Myocyte (in vitro differentiated cells): Measurements from ENCODE around the gene SNX8. TPM values are rescaled to one million over a fixed set of nuclear protein-coding genes. Genes with fewer than 3 reads are reported as not detected.
A peak's percentile ranks its signal among the peaks of the same experiment; 100 is the strongest.

Experiments
- DNase-seq: peaks from one replicate; pipeline ENCODE4 v3.0.0-alpha.2; 2012; ENCODE audit warnings: low read depth
- total RNA-seq: library from RNA; depleted of rRNA; stranded (reverse); fragments of >200 nt; gene quantifications from 2 replicates; pipeline ENCODE4 v1.2.3, GENCODE V29; 2014

The SNX8 gene
- total RNA-seq, 1 donor from 2014 or later = 17.9 TPM

DNA sequence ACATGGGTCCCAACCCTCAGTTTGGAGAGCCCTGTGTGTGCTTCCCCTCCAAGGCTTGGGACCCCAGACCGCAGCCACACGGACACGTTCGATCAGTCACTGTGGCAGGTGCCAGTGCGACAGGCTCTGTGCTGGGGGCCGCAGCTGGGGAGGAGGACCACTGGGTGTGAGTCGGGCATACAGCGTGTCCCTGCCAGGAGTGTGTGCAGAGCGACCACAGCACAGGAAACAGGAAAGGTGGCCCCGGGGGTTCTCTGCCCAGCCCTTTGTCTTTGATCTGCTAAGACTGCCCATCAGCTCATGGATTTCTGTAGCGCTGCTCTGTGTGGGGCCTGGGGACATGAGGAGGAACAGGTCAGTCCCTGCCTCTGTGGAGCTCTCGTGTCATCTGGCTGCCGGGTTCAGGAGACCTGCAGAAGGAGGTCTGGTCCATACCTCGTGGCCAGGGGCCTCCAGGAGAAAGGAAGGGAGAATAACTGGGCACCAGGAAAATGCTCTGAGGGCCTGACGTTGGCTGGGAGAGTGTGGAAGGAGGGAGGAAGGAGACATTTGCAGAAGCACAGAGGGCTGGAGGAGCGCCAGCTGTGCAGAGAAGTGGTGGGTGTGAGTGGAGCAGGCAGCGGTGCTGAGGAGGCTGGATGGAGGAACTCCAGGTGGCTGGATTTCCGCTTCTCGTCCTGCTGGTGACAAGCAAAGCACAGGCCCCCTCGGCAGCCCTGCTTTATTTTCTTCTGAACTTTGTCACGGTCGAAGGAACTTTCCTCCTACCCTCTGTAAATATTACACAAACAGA is 68.2 kb downstream of the SNX8 start:
- no peak for DNase-seq

DNA sequence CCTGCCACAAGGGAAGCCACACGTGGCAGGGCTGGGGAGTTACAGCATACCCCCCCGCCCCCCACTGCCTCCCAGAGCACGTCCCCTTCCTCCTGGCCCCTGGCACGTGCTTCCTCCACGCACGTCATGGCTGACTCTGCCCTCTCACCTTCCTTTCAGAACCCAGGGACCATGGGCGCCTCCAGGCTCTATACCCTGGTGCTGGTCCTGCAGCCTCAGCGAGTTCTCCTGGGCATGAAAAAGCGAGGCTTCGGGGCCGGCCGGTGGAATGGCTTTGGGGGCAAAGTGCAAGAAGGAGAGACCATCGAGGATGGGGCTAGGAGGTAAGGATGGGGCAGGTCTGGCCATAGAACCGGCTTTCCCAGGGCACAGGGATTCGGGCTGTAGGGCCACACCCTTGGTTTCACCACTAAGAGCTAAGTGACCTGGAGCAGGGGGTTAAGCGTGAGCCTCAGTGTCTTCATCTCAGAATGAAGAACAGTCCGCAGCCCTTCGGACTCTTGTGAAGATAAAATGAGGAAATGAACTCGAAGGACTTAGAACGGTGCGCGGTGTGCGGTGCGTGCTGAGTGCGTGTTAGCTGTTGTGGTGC is 69.7 kb downstream of the SNX8 start:
- no peak for DNase-seq

DNA sequence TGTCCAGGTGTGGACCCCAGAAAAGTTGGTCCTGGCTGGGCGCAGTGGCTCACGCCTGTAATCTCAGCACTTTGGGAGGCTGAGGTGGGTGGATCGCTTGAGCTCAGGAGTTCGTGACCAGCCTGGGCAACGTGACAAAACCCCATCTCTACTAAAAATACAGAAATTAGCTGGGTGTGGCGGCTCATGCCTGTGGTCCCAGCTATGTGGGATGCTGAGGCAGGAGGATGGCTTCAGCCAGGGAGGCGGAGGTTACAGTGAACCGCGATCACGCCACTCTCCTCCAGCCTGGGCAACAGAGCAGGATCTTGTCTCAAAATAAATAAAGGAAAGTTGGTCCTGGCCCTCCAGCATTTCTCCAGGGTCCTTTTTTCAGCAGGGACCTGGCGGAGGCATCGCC is 70.8 kb downstream of the SNX8 start:
- DNase-seq = no peak

DNA sequence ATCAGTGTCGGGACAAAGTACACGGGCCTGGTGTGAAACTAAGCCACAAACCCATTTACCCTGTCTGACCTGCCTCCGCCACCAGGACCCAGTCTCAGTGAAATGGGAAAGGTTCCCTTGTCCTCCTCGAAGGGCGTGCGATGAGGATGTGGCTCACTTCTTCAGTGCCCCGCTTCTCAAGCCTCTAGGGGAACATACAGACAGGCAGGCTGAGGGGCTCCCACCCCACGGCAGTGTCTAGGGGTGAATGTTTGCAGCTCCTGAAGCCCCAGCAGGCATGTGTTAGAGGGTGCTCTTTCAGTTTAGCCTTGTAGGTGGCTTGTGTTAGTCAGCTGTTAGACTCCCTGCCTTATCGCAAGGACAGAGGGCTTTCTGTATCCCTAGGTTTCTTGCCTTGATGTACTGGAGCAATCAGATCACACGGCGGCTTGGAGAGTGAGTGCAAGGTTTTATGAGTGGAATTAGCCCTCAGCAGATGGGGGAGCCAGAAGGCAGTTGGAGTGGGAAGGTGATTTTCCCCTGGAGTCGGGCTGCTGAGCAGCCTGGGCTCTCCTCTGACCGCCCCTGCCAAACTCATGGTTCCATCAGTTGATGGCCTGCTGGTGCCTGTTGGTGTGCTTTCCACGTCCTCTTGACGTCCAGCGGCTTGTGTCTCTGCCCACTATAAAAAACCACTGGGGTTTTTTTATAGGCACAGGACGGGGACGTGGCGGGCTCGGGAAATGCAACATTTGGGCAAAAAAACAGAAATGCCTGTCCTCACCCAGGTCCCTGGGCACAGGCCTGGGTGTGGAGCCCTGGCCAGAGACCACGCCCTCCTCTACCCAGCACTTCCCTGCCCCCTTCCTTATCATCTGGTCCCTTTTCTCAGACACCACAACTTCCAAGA is 71.5 kb downstream of the SNX8 start:
- no peak for DNase-seq

DNA sequence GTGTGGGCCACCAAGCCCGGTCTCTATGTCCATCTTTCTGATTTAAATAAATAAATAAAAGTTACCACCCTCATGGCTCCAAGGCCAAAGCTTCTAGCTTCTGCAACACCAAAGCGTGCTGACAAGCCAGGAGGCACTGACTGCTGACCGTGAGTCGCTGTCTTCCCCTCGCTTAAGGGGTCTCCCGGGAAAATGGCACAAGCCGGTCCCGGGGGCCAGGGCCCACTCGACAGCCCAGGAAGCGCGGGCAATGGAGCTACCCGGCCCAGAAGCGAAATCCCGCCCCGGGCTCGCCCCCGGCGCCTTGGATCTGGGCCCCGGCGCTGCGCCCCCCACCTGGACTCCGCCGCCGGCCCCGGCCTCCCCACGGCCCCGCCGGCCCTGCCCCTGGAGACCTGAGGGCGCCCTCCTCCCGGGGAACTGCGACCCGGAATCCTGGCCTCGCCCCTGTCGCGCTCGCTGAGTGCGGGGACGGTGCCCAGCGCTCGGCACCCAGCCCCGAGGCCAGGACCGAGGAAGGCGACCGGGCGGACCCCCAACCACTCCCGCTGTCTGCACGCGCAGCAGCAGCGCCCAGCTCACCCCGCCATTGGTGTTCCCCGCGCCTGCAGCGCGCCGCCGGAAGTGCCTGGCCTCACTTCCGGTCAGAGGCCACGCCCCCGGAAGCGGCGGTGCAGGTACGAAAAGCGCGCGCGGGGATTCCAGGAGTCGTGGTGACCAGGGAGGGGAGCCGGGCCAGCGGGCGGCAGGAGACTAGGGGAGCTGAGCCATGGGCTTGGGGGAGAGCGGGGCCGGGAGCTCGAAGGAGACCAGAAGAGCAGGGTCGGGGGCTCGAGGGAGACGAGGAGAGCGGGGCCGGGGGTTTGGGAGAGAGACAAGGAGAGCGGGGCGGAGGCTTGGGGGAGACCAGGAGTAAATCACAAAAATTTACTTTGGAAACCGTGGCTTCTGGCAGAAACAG is 72.4 kb downstream of the SNX8 start, which contains the start of the genes MRM2 and NUDT1:
MRM2 (minus strand) TSS at position 626 of the 961 bp plus-strand sequence; CDS start at position 590, 36 bp downstream.
NUDT1 (plus strand) TSS at position 647 of the 961 bp plus-strand sequence. CDS start 2,349 bp downstream, outside the sequence.
- peak; percentile 86 for DNase-seq

DNA sequence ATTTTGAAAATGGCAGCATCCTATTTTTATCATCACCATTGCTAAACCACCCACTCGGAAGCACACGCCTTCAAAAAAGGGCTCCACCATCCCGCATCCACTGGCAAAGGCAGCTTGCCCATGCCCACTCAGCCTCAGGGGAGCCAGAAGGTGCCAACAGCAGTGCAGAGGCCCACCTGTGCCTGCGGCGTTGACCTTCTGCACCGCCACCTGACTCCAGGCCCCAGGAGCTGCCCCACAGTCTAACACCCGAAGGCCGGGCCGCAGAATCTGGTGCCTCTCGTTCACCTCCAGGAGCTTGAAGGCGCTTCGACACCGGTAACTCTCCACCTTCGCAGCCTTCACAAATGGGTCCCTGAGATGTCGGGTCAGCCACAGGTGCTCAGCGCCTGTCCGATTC is 75.0 kb downstream of the SNX8 start:
- no peak for DNase-seq

DNA sequence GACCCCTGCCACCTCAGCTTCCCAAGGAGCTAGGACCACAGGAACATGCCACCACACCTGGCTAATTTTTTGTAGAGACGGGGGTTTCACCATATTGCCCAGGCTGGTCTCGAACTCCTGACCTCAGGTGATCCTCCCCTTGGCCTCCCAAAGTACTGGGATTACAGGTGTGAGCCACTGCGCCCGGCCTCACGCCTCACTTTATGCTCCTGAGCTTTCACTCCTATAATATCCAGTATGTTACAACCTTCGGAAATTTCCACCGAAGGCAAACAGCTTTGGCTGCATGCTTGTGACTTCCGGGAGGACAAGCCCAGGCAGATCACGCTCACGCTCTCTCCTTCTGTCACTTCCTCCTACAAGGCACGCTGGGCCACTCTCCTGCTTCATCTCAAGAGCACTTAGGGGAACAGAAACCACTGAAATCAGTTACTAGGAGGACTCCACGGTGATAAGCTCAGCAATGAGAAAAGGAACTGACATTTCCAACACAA is 77.1 kb downstream of the SNX8 start:
- no peak for DNase-seq

DNA sequence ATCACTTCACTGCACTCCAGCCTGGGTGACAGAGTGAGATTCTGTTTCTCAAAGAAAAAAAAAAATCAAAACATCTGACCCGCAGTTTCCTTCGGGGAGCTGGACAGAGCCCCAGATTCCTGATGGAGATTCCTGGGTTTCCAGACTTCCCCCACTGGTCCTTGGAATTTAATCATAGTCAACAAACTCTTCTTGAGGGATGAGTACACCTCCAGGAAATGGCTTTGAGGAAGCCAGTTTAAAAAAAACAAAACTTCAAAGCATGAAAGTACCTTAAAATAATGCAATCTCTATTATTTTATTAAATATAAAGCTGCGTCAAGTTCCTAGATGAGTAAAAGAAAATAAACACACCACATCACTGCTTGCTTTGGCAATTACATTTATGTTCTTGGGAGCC is 80.3 kb downstream of the SNX8 start:
- DNase-seq = no peak

DNA sequence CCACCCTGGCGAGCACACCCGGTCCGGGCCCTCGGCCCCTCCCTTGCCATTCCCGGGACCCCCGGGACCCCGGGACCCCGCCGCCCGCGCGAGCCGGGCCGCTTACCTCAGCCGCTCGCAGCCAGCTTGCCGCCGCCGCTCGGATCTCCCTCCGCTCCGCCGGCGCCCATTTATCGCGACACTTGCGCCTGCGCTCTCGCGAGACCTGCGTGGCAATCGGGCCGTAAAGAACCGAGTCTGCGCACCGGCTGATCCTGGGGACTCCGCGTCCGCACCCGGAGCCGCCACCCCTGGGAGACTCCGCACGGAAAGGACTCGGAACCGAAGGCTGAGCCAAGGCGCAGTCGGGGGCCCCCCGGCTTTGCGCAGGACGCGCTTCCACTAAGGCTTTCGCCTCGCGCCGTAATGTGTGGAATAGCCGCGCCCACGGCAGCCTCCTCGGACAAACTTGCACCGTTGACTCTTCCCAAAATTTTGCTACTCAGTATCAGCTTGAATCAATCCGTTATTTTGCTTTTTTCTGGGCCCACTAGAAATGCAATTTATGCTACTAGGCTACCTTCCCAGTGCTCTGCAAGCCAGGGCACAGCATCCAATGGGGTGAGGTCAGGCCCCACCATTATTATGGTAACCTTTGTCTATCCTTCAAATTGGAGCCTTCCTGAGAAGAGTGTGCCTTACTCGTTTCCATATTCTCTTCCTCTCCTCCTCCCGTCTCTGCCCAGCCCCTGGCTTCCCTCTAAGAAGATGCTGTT is 81.3 kb downstream of the SNX8 start, which contains the start of gene MAD1L1:
MAD1L1 (minus strand) TSS at position 180 of the 755 bp plus-strand sequence. CDS start 2,812 bp downstream, outside the sequence.
- DNase-seq = peak; percentile 96

DNA sequence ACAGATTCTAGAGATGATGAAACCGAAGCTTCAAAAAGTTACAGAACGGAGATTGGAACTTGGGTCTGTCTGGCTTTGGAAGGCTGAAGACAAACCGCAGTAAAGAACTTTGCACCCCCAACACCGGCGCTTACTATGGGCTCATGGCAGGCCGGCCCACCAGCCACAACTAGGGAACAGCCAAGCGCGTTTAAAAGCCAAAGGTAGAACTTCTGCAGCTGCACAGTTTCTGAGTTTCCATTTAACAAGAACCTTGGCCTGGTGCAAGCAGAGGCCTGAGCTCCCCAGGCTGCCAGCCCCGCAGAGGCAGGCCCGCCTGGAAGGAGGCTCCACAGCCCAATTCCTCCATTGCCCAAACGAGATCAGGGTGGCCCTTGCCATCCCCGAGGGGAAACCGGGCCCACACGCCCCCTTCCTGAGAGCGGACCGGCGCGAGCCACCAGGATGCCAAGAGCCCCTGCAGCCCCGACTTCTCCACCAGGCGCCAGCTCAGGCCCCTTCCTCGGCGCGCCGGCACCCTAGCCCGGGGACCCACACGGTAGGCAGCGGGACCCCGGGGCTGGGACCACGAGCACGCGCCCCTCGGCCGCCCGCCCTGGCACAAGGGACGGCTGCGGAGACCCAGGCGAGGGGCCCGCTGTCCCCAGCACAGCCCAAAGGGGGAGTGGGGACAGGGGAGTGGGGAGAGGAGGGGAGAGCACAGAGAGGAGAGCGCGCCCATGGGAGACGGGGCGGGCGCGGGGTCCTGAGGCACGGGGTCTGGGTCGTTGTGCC is 82.1 kb downstream of the SNX8 start:
- DNase-seq = peak; percentile 14

DNA sequence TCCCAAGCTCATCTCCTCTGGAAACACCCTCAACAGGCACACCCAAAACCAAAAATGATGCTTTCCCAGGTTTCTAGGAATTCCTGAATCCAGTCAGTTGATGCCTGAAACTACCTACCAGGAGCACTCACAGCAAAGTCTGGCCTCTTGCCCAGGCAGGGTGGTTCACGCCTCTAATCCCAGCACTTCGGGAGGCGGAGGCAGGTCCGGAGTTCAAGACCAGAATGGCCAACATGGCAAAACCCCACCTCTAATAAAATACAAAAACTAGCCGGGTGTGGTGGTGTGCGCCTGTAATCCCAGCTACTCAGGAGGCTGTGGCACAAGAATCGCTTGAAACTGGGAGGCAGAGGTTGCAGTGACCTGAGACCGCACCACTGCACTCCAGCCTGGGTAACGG is 83.4 kb downstream of the SNX8 start:
- DNase-seq = no peak

DNA sequence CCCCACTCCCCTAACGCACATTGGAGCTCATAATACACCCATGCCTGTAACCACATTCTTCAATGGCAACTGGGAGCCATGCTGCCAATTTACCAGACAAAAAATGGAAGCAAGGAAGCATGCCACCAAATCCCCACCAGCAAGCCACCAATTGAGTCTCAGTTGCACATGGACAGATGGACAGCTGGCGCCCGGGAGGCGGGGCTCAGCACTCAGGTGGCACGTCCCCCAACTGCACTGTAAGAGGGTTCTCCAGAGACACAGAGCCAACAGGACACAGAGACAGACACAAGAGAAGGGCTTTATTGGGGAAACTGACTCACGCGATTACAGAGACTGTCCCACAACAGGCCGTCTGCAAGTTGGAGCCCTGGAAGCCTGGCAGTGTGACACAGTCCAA is 84.0 kb downstream of the SNX8 start:
- no peak for DNase-seq

DNA sequence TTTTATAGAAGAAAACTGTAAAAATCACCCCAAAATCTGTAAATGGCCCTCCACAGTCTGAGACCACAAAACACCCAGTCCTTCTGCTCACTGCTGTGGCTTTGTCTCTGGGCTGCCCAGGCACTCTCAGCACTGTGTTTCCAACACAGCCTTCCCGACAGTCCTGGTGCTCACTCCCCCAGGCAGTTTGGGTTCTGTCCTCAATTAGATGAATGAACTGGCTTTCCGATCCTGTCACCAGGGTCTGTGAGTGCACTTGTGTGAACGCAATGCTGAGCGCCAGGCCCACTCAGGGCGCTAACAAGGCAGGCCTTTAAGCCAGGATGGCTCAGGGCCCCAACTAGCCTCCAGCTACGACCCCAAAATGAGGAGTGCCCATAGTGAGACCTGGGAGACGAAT is 84.8 kb downstream of the SNX8 start:
- DNase-seq = no peak

DNA sequence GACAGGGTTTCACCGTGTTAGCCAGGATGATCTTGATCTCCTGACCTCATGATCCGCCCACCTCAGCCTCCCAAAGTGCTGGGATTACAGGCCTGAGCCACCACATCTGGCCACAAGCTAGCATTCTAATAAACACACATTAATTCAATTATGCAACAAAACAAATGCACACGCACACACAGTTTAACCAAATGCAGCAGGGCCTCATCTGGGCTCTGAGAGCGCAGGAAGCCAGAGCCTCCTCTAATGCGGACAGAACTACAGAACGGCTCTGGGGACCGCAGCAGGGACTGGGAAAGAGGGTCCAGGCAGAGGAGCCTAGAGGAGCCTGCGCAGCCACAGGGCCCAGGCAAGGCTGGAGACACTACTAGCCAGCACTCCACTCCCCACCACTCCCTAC is 85.3 kb downstream of the SNX8 start:
- DNase-seq = no peak

DNA sequence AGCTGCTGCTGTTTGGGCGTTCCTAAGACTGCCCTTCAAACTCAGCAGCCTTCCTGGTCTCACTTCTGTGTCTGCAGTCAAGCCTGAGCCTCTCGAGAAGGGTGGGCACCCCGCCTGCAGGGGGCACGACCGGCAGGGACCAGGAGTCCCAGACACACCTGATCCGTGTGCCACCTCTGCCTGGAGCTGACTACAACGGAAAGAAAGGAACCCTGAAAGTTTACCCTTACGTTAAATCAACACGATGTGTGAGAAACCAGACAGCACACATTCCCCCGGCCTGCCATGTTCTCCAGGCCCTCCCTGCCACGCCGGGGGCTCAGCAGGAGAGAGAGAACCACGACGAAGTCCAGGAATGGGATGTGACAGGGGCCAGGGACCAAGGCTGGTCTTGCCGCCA is 86.5 kb downstream of the SNX8 start:
- DNase-seq = no peak

DNA sequence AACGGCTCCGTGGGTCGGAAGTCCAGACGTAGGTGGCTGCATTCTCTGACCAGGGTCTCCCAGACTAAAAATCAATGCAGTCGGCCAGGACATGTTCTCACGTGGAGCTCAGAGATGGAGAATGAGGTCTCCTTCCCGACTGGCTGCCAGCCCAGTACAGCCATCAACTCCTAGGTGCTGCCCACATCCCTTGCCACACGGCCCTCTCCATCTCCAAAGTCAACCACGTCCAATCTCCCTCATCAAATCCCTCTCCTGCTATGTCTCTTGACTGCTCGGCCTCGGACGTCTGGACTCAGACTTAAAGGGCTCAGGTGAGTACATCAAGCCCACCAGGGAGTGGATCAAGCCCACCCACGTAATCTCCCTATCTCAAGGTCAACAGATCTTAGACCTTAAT is 88.4 kb downstream of the SNX8 start:
- no peak for DNase-seq

DNA sequence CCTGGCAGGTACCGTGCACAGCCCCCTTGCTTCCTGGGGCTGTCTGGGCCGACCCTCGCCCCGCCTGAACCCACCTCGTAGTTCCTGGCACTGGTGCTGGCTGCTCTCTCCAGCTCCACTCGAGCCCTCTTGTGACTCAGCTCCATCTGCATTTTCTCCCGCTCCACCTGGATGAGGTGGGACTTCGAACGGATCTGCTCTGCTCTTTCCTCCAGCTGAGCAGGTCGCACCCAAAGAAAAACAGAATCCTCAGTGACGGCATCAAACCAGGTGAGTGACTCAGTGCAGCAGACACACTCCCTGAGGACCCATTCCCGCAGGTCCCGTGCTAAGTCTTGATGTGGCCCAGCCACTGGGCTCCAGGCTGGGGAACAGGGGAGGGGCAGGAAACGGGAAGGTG is 88.9 kb downstream of the SNX8 start:
- DNase-seq = no peak

DNA sequence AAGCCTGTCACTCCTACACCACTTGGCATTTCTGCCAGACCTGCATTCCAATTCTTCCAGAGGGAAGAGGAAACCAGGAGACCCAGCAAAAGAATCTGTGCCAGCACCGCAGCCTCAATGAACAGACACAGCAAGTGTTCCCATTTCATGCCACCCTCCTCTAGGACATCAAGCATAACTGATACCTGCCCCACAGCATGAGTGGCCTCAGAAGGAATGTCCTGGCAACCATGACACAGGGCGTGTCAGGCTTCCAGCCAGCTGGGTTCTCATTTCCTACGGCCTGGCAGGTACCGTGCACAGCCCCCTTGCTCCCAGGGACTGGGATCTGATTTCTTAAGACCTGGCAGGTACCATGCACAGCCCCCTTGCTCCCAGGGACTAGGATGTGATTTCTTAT is 89.3 kb downstream of the SNX8 start:
- DNase-seq = peak; percentile 36

DNA sequence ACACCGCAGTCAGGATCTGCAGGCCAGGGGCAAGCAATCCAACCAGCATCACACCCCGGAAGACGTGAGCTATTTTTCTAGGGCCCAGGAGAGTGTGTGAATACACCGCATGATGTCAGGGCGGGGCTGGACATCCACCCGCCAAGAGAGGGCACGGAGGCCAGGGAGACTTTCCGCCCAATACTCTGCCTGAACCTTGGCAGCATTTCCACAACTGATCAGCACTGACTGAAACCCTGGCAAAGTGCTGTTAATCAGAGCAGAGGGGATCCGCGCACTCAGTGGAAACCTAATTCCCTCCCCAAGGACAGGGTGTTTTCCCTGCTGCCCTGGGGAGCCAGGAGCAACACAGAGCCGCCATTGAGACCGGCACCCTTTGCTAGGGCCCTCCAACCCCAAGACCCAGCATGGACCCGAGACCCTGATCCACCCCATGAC is 89.7 kb downstream of the SNX8 start:
- no peak for DNase-seq
